Vagina (tissue), 2 donors: ENCODE data around the gene HPCAL1. TPM values are rescaled to one million over a fixed set of nuclear protein-coding genes. Genes with fewer than 3 reads are reported as not detected.

Source experiments
- DNase-seq, 2 donors: peaks; one replicate each; pipeline ENCODE4 v3.0.0-alpha.2; 2017; ENCODE audit errors: extremely low spot score in 2 of 2
- H3K27ac ChIP-seq: fragments of 200-600 bp; sonication (generic); one replicate; pipeline ENCODE4 v1.5.1; 2019
- H3K27me3 ChIP-seq: fragments of 200-600 bp; sonication (generic); one replicate; pipeline ENCODE4 v1.5.1; 2019
- H3K36me3 ChIP-seq, 2 donors: fragments of 200-600 bp; sonication (generic); one replicate each; pipeline ENCODE4 v1.5.1; 2017 to 2019
- H3K4me1 ChIP-seq: fragments of 200-600 bp; sonication (generic); one replicate; pipeline ENCODE4 v1.5.1; 2019
- H3K4me3 ChIP-seq, 2 donors: fragments of 200-600 bp; sonication (generic); 1 replicate in 1 of 2; 2 replicates in 1 of 2; pipeline ENCODE4 v1.5.1; 2016 to 2019
- H3K9me3 ChIP-seq: fragments of 200-600 bp; sonication (generic); one replicate; pipeline ENCODE4 v1.5.1; 2019
- CTCF ChIP-seq, 3 experiments: fragments of 450-650 bp in 2 of 3; fragments of 200-600 bp in 1 of 3; sonication (generic) in 1 of 3; IDR thresholded peaks; one replicate each; pipeline ENCODE4 v1.5.1; 2017 to 2019; ENCODE audit warnings: antibody characterized with exemption in 3 of 3, mild to moderate bottlenecking in 2 of 3, moderate library complexity in 2 of 3
- POLR2A ChIP-seq, 2 donors: fragments of 450-650 bp; IDR thresholded peaks; one replicate each; pipeline ENCODE4 v1.6.1; 2017; ENCODE audit warnings: antibody characterized with exemption in 2 of 2, mild to moderate bottlenecking in 2 of 2, moderate library complexity in 2 of 2
- POLR2AphosphoS5 ChIP-seq, 2 donors: sonication (generic); formaldehyde crosslinking; IDR thresholded peaks; one replicate each; pipeline ENCODE4 v1.9.0; 2017; ENCODE audit warnings: antibody characterized with exemption in 2 of 2, mild to moderate bottlenecking in 2 of 2, low read depth in 1 of 2; ENCODE audit not compliant: insufficient read depth in 1 of 2
- intact Hi-C: fragments of 100-400 bp; cut with DNase I; formaldehyde crosslinking; loops from one replicate; pipeline ENCODE4 v1.15.1; 2023
- total RNA-seq: library from RNA; depleted of rRNA; stranded (reverse); fragments of >200 nt; gene quantifications from one replicate; pipeline ENCODE4 v1.2.3, GENCODE V29; 2016

Gene HPCAL1
- total RNA-seq, 1 donor from 2014 or later: 43.7 TPM

- intact Hi-C loops: no loop called here
- Histone ChIP-seq H3K27ac (no peak overlapping the region), H3K4me1 (peaks cover 5% of the 10 kb centered on the region), H3K4me3 (no peak overlapping the region), H3K27me3 (no peaks in the 10 kb centered on the region), H3K9me3 (no peaks in the 10 kb centered on the region), H3K36me3 (no peaks in the 10 kb centered on the region)
- TF ChIP-seq CTCF (IDR thresholded peaks at IDR 0.05) (no peak), POLR2A (IDR thresholded peaks at IDR 0.05) (no peak), POLR2AphosphoS5 (IDR thresholded peaks at IDR 0.05; ENCODE audit: insufficient read depth in 1 of 2, low read depth in 1 of 2) (no peak)
- no peak for DNase-seq
Measured at GRCh38 chr2:10355471-10356438, 53.1 kb downstream of the HPCAL1 start.

- no peak for DNase-seq
- Histone ChIP-seq H3K27me3 (no peaks in the 10 kb centered on the region), H3K4me1 (peaks cover 11% of the 10 kb centered on the region), H3K4me3 (no peak overlapping the region), H3K36me3 (no peaks in the 10 kb centered on the region), H3K27ac (no peak overlapping the region), H3K9me3 (no peaks in the 10 kb centered on the region)
- TF ChIP-seq POLR2A (IDR thresholded peaks at IDR 0.05) (no peak), POLR2AphosphoS5 (IDR thresholded peaks at IDR 0.05; ENCODE audit: insufficient read depth in 1 of 2, low read depth in 1 of 2) (no peak), CTCF (IDR thresholded peaks at IDR 0.05) (no peak)
- intact Hi-C loops: no loop called here
Measured at GRCh38 chr2:10356439-10356811, 53.7 kb downstream of the HPCAL1 start.

- Histone ChIP-seq H3K27me3 (no peaks in the 10 kb centered on the region), H3K27ac (no peak overlapping the region), H3K4me3 (no peak overlapping the region), H3K9me3 (no peaks in the 10 kb centered on the region), H3K4me1 (peaks cover 13% of the 10 kb centered on the region), H3K36me3 (no peaks in the 10 kb centered on the region)
- DNase-seq: no peak
- intact Hi-C loops: no loop called here
- TF ChIP-seq CTCF (IDR thresholded peaks at IDR 0.05) (no peak), POLR2A (IDR thresholded peaks at IDR 0.05) (no peak), POLR2AphosphoS5 (IDR thresholded peaks at IDR 0.05; ENCODE audit: insufficient read depth in 1 of 2, low read depth in 1 of 2) (no peak)
Measured at GRCh38 chr2:10357193-10358169, 54.8 kb downstream of the HPCAL1 start.

GRCh38 chr2:10359246-10359645 lies 56.5 kb downstream of the HPCAL1 start:
- Histone ChIP-seq H3K36me3 (no peaks in the 10 kb centered on the region), H3K4me3 (no peak overlapping the region), H3K27ac (no peak overlapping the region), H3K27me3 (no peaks in the 10 kb centered on the region), H3K4me1 (peaks cover 13% of the 10 kb centered on the region), H3K9me3 (no peaks in the 10 kb centered on the region)
- DNase-seq: no peak
- TF ChIP-seq CTCF (IDR thresholded peaks at IDR 0.05): no peak
- TF ChIP-seq POLR2A (IDR thresholded peaks at IDR 0.05): no peak
- no peak for TF ChIP-seq POLR2AphosphoS5 (IDR thresholded peaks at IDR 0.05; ENCODE audit: insufficient read depth in 1 of 2, low read depth in 1 of 2)
- intact Hi-C loops: no loop called here
